HG03460 (cell line): ENCODE results near the gene P3H1.
"Not testable (repeated sequence)": the region's sequence is repeated elsewhere in the genome, so short reads cannot be mapped to it uniquely, and the experiment has no call there.

ENCODE experiments used
- ATAC-seq: cut with Tn5 transposase; IDR thresholded peaks from one replicate; pipeline ENCODE4 v1.9.1; 2021; ENCODE audit not compliant: unreplicated experiment

The P3H1 gene

DNA sequence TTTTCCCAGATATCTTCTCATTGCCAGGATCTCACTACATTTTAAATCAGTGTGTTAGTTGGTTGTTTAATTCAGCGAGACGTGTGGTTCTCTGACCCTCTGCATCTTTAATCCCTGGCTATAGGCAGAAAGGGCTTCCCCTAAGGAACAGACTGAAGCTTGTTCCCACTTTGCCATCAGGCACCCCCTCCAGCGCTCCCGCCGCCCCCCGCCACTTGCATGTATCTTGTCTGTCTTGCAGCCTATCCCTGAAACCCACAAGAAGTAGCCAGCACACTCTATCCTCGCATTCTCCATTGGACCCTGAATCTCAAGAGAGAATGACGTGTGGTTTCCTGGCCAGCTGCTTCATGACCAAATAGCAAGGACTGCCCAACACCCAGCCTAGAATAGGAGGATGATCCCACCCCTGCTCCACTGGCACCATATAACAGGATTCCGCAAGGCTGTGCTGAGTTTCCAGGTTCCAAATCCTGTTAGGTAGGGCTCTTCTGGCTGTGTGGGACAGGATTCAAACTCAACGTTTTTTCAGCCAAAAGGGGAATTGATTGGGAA is 34.6 kb downstream of the P3H1 start:
- ATAC-seq = no peak

DNA sequence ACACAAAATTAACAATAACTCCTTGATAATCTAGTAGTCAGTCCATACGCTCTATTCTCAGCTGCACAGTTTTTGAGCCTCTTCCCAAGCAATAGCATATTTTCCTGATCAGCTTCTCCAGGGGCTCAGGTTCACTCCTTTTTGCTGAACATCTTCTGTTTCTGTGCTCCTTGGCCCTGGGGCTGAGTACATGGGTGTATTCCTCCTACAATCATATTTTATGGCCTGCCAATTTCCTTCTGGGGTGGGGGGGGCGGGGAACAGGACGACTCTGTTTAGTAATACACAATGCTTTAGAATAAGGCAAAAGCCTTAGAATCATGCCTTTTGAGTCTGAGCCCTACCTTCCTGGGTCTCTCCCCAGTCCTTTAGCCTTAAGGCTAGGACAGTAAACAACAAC is 35.2 kb downstream of the P3H1 start:
- ATAC-seq = no peak

DNA sequence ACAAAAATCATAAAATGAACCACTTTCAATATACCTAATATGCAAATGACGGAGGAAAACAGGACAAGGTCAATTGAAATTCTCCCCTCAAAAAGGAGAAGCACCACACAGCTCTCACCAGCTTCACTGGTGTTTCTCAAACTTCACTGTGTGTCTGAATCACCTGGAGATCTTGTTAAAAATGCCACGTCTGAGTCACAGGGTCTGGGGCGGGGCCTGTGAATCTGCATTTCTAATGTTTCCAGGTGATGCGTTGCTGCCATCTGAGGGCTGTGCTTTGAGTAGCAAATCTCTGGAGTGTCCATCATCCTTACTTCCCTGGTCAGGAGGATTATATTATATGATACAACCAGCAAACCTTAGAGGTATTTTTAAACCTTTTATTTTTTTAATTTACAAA is 35.8 kb downstream of the P3H1 start:
- ATAC-seq = no peak

DNA sequence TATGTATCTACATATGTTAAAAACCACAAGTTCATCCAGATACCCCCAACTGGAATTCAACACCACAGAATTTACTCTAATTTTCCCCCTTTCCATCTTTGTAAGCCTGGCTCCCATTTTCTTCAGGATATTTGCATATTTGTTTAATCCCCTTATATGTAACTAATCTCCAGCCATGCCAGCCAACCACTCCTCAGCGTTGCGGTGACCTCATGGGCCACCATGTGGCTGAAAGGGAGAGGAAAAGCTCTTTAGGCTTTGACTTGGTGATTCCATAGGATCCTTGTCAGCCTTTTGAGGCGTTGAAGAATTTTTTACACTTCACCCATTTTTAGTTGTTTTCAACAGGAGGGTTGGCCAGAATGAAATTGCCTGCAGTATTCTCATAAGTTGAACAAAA is 36.8 kb downstream of the P3H1 start:
- no peak for ATAC-seq

DNA sequence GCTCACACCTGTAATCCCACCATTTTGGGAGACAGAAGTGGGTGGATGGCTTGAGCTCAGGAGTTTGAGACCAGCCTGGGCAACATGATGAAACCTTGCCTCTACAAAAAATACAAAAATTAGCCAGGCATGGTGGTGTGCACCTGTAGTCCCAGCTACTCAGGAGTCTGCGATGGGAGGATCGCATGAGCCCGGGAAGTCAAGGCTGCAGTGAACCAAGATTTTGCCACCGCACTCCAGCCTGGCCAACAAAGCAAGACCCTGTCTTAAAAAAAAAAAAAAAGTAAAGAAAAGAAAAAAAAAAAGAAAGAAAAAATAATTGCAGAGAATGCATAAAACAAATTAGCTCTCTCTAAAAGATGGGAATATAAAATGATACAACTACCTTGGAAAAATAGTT is 41.0 kb downstream of the P3H1 start:
- ATAC-seq = not testable (repeated sequence)

DNA sequence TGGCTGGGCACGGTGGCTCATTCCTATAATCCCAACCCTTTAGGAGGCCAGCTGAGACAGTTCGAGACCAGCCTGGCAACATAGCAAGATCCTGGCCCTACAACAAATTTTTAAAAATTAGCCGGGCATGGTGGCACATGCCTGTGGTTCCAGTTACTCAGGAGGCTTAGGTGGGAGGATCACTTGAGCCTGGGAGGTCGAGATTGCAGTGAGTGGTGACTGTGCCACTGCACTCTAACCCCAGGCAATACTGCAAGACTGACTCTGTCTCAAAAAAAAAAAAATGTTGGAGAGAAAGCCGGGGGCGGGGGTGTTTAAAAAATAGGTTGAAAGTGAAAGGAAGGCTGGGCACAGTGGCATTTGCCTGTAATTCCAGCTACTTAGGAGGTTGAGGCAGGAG is 43.3 kb downstream of the P3H1 start:
- no peak for ATAC-seq

DNA sequence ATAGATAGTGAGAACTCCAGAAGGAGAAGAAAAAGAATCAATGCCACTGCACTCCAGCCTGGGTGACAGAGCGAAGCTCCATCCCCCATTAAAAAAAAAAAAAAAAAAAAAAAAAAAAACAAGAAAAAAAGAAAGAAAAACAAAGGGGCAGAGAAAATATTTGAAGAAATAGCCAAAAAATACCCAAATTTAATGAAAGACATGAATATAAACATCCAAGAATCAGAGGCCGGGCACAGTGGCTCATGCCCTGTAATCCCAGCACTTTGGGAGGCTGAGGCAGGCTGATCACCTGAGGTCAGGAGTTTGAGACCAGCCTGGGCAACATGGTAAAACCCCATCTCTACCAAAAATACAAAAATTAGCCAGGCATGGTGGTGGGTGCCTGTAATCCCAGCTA is 44.4 kb downstream of the P3H1 start:
- not testable (repeated sequence) for ATAC-seq

DNA sequence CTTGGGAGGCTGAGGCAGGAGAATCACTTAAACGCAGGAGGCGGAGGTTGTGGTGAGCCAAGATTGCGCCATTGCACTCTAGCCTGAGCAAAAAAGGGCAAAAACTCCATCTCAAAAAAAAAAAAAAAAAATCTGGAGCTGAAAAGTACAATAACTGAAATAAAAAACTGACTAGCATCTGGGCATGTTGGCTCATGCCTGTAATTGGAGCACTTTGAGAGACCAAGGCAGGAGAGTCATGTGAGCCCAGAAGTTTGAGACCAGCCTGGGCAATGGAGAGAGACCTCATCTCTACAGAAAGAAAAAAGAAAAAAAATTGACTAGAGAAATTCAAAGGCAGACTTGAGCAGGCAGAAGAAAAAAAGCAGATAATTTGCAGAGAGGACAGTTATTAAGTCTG is 44.9 kb downstream of the P3H1 start:
- ATAC-seq = no peak

DNA sequence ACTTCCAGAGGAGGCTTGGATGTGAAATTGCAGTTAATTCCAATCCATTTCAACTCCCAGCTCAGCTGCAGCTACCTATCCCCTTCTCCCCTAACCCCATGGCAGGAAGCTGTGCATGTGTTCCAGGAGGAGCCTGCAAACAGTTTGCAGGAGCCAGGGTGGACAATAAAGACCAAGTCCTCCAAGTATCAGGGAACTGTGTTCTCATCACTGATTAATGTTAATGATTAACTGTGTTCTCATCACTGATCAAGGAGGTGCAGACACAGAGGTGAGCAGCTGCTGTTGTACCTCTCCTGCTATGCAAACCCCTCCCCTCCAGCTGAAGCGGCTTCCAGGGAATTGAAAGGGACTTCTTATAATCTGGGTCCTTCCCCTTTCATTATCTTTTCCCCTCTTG is 46.0 kb downstream of the P3H1 start:
- ATAC-seq = no peak

DNA sequence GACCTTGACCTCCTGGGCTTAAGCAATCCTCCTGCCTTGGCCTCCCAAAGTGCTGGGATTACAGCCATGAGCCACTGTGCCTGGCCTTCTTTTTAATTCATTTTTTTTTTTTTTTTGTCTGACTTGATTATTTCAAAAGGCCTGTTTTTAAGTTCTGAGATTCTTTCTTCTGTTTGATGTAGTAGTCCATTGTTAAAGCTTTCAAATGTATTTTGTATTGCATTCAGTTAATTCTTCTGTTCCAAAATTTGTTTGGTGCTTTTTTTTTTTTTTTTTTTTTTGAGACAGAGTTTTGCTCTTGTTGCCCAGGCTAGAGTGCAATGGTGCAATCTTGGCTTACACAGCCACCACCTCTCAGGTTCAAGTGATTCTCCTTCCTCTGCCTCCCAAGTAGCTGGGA is 52.4 kb downstream of the P3H1 start:
- ATAC-seq = not testable (repeated sequence)

DNA sequence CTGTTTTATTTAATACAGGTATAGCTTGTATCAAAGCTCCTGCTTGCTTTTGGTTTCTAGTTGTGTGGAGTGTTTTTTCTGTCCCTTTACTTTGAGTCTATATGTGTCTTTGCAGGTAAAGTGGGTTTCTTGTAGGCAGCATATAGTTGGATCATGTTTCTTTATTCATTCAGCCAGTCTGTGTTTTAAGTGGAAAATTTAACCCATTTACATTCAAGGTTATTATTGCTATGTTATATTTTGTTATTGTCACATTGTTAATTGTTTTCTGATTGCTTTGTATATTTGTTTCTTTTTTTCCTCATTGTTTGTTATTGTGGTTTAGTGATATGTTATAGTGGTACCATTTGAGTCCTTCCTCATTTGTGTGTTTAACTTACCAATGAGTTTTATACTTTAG is 53.5 kb downstream of the P3H1 start:
- ATAC-seq = no peak

DNA sequence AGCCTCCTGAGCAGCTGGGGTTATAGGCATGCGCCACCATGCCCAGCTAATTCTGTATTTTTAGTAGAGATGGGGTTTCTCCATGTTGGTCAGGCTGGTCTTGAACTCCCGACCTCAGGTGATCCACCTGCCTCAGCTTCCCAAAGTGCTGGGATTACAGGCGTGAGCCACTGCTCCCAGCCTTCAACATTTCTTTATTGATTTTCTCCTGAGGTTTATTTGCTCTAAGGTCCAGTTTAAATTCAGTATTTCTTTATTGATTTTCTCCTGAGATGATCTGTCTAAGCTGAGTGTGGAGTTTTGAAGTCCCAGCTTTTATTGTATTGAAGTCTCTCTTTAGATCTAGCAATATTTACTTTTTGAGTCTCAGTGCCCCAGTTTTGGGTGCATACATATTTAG is 54.0 kb downstream of the P3H1 start:
- ATAC-seq = not testable (repeated sequence)

DNA sequence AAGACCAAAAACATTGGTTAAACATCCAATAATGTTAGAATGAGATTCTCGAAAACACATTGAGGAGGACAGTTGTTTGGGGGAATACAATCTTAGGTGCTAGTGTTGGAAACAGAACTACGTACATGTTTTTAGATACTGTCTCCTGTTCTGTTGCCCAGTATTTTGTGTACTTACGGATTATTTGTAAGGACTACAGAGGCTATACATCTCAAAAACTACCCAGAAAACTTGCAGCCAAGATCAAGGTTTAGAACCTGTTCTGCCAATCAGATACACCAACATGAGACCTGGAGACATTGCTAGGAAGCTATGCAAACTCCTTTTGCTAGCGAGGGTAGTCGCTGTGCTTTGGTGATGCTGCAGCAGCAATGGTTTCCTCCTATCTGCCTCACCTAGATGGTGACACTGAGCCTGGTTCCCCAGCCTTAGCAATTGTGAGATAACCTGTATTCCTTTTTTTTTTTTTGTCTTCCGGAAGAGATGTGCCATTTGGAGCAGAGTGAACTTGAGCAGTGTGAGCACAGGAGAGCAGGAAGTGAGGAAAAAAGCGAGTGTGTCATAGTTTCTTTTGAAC is 62.9 kb downstream of the P3H1 start:
- ATAC-seq = no peak

DNA sequence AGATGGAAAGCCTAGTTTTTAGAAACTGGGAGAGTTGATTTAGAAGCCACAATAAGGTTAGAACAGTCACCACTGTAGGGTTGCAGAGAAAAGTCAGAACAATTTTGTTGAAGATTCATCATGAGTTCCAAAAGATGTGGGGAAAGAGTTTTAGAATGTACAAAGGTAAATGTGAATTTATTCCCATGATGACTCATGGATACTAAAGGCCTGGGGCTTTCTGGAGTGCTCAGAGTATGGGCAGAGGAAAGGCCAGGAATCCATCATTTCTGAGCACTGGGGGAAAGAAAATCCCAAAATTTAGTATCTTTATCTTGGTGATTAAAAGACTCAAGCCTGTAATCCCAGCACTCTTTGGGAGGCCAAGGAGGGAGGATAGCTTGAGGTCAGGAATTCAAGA is 66.8 kb downstream of the P3H1 start:
- ATAC-seq = no peak

DNA sequence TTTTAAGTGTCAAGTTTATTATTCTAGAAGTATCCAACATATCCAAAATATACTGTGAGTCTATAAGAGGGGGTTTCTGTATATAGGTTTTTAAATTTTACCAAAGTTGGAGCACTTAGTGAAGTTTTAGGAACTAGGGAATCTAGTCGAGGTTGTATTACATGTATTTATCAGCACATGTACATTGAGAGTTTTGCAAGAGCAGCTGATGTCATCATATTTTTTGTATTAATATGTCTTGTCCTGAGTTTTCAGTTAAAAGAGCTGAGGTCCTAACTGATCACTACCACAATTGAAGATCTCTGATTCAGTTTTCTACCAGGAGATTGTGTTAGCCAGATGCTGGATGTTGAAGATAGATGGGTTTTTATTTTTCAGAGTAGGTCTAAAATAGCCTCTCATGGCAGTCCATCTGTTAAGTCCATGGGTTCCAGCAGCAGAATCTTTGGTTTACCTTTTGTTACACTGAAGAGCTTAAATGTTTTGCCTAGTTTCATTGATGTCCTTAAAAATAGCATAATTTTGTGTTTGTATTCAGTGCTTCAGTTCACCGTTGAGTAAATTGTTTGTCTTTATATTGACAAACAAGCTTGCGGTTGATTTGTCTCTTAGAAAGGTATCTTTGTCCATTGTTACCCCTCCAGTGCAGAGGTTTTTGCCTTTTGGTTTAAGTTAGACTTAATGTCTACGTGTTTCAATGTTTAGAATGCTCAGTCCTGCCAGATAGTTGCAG is 68.6 kb downstream of the P3H1 start:
- ATAC-seq = no peak
